SK-N-DZ (cell line): Measurements from ENCODE around the gene HDGFL3.
"Not testable (repeated sequence)": the region's sequence is repeated elsewhere in the genome, so short reads cannot be mapped to it uniquely, and the experiment has no call there.

ENCODE experiments used
- DNase-seq: peaks from one replicate; pipeline ENCODE4 v3.0.0-alpha.2; 2015; ENCODE audit warnings: low spot score

HDGFL3 gene

DNA sequence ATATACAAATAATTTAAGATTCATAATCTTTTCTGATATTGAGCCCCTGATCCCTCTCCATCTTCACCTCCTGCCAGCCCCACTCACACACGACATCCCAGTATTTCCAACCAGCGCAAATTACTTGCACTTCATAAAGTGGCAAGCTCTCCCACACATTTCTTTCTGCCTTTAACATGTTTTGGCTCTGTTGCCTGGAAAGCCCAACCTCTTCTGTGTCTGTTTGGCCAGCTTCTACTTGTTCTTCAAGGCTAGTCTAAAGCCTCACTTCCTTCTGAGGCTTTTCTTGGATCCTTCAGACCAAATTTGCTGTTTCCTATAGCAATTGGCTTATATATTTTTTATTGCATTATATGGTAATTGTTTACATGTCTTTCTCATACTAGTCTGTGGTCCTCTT is 105.3 kb downstream of the HDGFL3 start:
- no peak for DNase-seq

DNA sequence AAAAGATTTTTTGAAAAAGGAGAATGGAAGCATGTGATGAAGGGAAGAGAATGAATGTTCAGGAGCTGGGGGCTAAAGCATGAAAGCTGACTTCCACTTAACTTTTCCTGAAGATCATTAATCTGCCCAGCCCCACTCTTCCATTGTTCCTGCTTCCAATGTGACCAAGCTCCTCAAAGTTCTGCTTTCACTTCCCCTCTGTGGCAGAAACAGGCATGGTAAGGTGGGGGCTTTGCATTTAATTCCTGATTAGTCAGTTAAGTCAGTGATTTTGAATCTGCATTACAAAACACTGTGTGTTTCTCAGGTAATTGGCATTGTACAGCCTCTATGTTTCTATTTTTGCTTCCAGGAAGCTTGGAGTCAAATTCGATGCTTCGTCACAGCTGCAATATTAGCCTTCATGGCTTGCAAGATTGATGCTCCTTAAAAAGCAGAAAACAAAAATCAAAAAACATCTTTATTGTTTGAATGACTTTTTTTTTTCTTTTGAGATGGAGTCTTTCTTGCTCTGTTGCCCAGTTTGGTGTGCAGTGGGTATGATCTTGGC is 107.5 kb downstream of the HDGFL3 start:
- DNase-seq, result no peak

DNA sequence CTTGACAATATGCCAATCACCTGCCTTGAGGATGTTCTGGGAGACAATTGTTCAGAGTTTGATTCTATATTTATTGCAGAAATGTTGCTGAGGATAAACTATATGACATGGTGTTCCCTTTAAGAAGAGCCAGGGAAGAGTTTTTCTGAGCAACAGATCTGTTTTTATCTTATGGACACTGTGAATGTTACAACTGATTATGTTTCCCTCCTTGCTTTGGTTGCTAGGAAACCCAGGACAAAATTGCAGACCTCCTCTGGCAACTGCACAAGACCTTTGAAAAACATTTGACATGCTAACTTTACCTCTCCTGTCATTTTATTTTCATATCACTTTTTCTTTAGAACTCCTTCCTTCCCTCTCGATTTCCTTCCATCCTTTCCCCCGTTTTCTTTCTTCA is 108.3 kb downstream of the HDGFL3 start:
- DNase-seq, result no peak

DNA sequence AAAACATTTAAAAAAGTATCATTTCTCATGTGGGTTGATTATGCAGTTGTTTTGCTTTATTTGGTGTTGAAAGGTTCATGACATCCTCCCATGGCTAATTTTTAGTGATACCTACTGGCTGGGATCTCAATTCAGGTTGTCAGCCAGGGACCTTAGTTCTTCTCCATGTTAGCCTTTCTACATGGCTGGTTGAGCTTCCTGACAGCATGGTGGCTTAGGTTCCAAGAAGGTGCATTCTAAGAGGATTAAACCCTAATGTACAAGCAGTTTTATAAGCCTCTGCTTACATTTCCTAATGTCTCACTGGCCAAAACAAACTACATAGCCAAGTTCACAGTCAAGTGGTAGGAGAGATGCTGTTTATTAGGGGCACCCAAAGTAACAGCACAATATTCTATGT is 109.5 kb downstream of the HDGFL3 start:
- DNase-seq, result no peak

DNA sequence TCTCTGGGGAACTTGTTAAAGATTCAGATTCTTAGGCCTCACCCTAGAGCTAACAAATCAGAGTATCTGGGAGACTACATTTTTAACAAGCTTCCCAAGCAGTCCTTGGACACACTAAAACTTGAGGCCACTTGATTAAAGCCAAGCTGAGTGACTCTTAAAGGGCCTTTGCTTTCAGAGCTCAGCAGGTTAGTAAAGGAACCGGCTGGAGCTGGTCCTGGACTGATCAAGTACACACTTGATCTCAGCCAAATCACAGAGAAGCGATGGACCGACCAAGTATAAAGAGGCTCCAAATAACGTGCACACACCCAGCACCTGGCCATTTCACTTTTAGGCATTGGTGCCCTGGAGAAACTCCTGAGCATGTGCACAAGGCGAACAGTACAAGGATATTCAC is 113.0 kb downstream of the HDGFL3 start:
- no peak for DNase-seq

DNA sequence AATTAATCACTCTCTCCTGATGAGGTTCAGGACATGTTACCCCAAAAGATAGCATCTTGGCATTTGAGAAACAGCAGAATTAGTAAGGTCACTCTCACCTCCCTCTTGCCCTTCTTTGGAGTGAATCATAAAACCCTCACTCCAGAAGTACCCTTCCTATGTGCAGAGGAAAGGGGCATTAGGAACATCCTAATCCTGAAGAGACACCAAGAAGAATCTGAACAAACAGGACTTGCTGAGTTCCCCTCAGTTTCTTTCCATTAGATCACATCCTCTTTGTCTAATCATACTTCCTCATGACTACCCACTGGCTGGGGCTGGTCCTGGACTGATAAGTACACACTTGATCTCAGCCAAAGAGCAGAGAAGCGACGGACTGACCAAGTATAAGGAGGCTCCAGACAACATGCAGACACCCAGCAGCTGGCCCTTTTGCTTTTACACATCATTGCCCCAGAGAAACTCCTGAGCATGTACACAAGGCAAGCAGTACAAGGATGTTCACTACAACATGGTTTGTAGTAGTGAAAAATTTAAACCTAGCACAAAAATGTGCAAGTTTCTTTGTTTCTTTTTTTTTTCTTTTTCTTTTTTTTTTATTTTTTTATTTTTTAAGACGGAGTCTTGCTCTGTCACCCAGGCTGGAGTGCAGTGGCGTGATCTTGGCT is 115.2 kb downstream of the HDGFL3 start:
- DNase-seq, result no peak

DNA sequence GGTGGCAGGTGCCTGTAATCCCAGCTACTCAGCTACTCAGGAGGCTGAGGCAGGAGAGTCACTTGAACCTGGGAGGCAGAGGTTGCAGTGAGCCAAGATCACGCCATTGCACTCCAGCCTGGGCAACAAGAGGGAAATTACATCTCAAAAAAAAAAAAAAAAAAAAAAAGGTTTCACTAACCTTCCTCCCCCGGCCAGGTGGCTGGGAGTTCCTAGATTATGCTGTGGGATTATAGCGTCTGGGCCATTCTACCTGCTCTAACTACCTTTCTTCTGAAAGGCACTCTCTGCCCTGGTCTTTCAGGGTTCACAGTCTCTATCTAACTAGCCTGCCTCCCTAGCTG is 115.7 kb downstream of the HDGFL3 start:
- not testable (repeated sequence) for DNase-seq

DNA sequence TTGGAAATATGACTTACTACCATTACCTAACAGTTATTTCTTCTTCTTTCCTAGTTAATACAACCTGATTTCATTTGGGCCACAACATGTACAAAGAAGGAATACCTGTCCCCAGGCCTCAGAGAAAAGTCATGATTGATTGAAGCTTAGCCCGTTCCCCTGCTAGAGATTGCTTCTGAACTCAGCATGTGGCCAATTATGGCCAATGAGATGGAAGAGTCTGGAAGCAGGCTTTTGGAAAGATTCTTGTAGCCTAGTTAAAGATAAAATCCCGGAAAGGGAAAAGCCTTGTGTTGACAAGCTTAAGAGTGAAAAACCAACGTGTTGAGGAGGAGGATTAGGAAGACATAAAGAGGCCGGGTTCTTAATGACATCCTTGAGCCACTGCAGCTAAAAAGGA is 117.2 kb downstream of the HDGFL3 start:
- DNase-seq, result no peak

DNA sequence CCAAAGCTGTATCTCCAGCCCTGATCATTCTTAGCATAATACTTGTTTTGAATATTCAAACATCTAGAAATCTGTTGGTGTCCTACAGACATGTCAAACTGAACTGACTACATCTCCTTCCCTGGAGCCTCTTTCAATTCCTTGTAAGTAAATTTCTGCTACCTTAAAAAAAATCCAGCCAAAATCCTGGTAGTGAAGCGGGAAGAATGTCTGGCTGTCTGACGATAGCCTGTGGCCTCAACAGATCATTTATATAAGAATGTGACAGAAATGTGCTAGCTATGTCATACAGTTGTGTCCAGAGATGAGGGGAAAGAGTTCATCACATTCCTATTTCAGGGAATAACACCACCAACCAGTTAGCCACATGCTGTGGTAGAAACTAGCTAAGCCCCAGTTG is 118.7 kb downstream of the HDGFL3 start:
- no peak for DNase-seq

DNA sequence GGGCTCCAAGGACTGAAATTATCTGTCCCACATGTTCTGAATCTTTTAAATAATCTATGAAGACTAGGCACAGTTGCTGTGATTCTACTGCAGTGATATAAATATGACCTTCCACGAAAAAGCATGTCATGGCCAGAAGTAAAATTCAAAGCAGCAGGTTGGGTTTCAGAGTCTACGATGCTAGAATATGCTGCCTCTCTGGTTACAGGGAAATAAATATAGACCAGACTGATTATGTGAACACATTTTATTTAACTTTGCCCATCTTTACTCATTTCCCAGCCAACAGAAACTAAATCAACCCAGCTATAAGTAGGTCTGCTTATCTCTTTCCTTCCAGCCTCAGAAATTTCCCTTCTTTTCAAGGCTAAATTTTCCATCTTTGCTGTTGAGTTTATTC is 120.0 kb downstream of the HDGFL3 start:
- no peak for DNase-seq

DNA sequence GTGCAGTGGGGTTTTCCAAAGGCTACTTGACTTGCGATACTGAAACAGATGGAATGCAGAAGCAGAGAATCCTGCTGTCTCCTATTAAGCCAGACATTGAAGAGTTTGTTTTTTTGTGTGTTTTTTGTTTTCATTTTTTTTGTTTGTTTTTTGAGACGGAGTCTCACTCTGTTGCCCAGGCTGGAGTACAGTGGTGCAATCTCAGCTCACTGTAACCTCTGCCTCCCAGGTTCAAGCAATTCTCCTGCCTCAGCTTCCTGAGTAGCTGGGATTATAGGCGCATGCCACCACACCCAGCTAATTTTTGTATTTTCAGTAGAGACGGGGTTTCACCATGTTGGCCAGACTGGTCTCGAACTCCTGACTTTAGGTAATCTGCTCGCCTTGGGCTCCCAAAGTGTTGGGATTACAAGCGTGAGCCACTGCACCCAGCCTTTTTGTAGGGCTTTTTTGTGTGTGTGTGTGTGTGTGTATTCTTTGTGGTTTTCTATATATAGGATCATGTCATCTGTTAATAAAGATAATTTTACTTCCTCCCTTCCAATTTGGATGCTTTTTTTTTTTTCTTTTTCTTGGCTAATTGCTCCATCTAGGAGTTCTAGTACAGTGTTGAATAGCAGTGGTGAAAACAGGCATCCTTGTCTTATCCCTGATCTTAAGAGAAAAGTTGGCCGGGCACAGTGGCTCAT is 121.6 kb downstream of the HDGFL3 start:
- DNase-seq, result not testable (repeated sequence)

DNA sequence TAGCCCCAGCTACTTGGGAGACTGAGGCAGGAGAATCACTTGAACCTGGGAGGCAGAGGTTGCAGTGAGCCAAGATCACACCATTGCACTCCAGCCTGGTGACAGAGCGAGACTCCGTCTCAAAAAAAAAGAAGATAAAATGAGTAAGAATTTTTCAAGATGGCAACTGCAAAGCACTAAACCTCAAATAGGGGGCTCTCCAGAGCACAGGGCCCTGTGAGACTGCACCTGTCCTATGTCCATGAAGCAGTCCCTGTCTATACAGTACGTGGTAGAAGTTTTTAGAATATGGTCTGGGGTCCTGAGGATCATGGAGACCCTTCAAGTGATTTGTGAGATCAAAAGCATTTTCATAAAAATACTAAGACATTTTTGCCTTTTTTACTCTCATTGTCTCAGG is 122.2 kb downstream of the HDGFL3 start:
- DNase-seq, result not testable (repeated sequence)

DNA sequence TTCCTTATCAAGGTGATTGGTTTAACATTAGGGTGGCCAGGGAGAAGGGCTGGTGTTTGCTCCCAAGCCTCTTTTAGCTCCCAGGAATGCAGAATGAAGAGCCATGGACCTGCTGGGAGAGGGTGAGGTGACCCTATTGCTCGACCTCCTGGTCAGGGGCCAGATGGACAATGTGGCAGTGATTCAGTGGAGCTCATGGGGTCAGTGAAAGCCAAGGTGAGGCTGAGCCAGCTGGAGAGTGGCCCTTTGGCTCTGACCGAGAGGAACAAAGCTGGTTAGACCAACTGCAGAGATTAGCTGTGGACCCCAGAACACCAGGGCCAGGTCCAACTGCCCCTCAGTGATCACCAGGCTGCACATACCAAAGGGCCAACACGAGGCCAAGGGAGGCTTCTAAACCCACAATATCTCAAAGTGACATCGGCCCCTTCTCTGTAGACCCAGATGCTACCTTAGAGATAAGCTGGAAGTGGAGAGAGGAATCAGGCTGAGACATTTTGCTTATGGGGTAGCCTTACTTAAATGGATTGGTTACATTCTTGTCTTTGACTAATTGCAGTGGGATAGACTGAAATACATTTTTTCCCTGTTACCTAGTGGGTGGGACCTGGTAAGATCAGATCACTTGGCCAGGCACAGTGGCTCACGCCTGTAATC is 124.8 kb downstream of the HDGFL3 start:
- DNase-seq, result no peak

DNA sequence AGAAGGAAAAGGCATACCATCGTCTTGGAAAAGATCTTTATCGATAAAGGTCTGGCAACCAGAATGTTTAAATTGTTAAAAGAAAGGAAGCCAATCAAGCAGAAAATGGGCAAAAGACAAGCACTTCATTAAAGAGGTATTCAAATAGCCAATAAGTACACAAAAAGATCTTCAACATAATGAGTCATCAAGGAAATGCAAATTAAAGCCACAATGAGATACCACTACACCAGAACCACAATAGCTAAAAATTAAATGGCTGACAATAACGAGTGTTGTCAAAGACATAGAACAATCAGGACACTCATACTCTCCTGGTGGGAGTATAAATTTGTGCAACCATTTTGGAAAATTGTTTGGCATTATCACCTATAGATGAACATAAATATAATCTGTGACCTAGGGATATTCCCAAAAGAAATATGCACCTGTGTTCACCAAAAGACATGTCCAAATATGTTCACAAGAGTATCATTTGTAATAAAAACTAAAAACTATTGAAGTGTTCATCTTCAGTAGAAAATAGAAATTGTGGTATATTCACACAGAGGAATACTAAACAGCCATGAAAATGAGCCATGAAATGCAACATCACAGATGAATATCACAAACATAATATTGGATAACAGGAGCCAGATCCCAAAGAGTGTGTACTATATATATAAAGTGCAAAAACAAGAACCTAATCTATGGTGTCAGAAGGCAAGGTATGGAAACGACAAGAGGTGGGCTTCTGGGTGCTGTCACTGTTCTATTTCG is 126.2 kb downstream of the HDGFL3 start:
- no peak for DNase-seq

DNA sequence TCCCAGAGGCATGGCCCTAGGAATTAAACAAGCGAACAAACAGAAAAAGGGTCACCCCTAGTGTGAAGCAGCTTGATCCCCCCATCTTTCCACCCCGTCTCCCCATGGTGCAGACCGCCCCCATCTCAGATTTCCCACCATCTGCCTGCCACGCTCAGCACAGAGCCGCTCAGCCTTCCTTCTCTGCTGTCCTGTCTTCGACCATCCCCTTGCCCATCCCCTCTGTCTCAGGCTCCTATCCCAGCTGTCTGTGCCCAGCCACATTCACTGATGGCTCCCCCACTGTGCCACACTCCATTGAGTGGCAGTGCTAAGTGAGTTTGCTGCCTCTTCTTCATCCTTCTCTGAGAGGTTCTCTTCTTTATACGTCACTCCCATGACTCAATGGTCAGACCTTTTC is 128.9 kb downstream of the HDGFL3 start:
- DNase-seq, result no peak
